Right lobe of liver (tissue), 6 donors: ENCODE measurements around the gene GLIS1. TPM values are rescaled to one million over a fixed set of nuclear protein-coding genes. Genes with fewer than 3 reads are reported as not detected.

ENCODE experiments used
- ATAC-seq, 4 donors: fragments of 200-7000 bp; cut with Tn5 transposase; one replicate each; pipeline ENCODE4 v1.9.1; 2020; ENCODE audit warnings: mild to moderate bottlenecking in 4 of 4, moderate library complexity in 4 of 4
- DNase-seq, 3 donors: peaks; one replicate each; pipeline ENCODE4 v3.0.0-alpha.2; 2020
- H3K27ac ChIP-seq, 3 donors: fragments of 200-600 bp; one replicate each; pipeline ENCODE4 v1.8.0; 2022
- H3K27me3 ChIP-seq, 2 donors: fragments of 200-600 bp; one replicate each; pipeline ENCODE4 v1.8.0; 2022
- H3K36me3 ChIP-seq, 4 donors: fragments of 200-600 bp; sonication (generic) in 1 of 4; one replicate each; pipeline versions ENCODE4 v1.5.1 to v1.8.0; 2017 to 2022; ENCODE audit warnings: control low read depth in 1 of 4
- H3K4me1 ChIP-seq, 4 donors: fragments of 200-600 bp; sonication (generic) in 1 of 4; one replicate each; pipeline versions ENCODE4 v1.5.1 to v1.8.0; 2017 to 2022; ENCODE audit warnings: control low read depth in 1 of 4
- H3K4me3 ChIP-seq, 3 donors: fragments of 200-600 bp; one replicate each; pipeline ENCODE4 v1.8.0; 2022
- H3K9me3 ChIP-seq, 4 donors: fragments of 200-600 bp; sonication (generic) in 1 of 4; one replicate each; pipeline versions ENCODE4 v1.5.1 to v1.8.0; 2017 to 2022; ENCODE audit warnings: control low read depth in 1 of 4
- POLR2A ChIP-seq: fragments of 450-650 bp; IDR thresholded peaks from one replicate; pipeline ENCODE4 v1.6.1; 2017; ENCODE audit warnings: antibody characterized with exemption, mild to moderate bottlenecking
- WGBS: methylation state at CpG from one replicate; pipeline ENCODE4 v1.1.6; 2018; ENCODE audit warnings: low coverage, low lambda C conversion rate; ENCODE audit not compliant: insufficient coverage; ENCODE audit errors: missing lambda C conversion rate; 5-methylcytosine and 5-hydroxymethylcytosine counted together
- intact Hi-C, 2 donors: fragments of 100-400 bp; cut with DNase I; formaldehyde crosslinking; loops; one replicate each; pipeline versions ENCODE4 v1.11.2 to v1.14.1; 2022
- total RNA-seq, 6 experiments: library from RNA; depleted of rRNA in 2 of 6; stranded (reverse); fragments of >200 nt in 2 of 6; fragmentation: NEBNext Ultra II Directional in 3 of 6; extraction: Animal tissue kit (Norgen Biotek cat#: 25700) in 3 of 6; gene quantifications; one replicate each; pipeline versions ENCODE4 v1.1.0 to v1.2.4, GENCODE V29; 2016 to 2023
- TF ChIP-seq, protein P1 (sequence below), 4 donors: fragments of 200-600 bp in 3 of 4; fragments of 450-650 bp in 1 of 4; IDR thresholded peaks; one replicate each; pipeline versions ENCODE4 v1.5.1 to v1.8.0; 2016 to 2022; ENCODE audit warnings: antibody characterized with exemption in 4 of 4, mild to moderate bottlenecking in 2 of 4
- donor health status: DM: no; HTN: yes; CAD: no.
- donor health status: DM: no; HTN: no; CAD: no.
- donor health status: DM: no; HTN: no; CAD: no.
- donor health status: DM: no; HTN: yes; CAD: no.
- donor health status: DM: no; HTN: yes; CAD: no.

The GLIS1 gene
- total RNA-seq, 6 experiments from 2014 or later: not detected

DNA sequence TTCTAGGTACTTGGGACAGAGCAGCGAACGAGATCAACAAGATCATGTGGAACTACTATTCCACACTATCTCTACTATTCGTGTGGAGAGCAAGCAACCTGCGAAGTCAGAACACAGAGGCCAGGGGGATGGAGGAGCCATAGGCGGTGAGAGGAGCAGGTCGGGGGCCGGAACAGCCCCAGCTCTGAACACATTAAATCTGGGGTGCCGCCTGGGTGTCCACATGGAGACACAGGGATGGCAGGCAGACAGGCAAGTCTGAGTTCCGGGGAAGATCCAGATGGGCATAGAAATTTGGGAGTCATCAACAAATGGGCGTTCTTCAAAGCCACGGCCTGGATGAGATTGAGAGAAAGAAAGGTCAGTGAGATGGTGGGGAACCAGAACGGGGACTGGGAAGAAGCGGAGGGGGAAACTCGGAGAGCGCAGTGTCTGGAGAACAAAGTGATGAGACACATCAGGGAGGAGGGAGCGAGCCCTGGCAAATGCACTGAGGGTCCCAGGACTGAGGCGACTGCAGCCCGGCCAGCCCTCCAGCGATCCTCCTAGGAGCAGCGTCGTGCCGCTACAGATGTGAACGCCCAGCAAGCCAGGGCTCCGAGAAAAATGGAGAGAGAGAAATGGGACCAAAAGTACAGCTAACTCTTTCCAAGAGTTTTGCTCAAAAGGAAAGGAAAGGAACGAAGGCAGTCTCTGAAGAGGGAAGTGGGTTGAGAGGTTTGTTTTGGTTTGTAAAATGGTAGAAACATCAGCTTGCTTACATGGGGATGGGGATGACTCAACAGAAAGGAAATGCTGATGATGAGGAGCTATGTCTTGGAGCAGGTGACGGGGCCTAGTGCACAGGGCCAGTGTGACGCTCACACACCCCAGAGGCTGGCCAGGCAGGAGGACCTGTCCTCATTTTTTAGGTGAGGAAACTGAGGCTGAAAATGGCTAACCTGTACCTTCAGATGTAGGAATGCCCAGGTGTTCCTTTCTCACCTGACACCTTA, 84.5 kb downstream of the GLIS1 start:
- H3K36me3 ChIP-seq: no peaks in the 10 kb centered on the region
- H3K4me3 ChIP-seq: no peak overlapping the region
- H3K4me1 ChIP-seq: no peaks in the 10 kb centered on the region
- no peak overlapping the region for H3K27ac ChIP-seq
- intact Hi-C loops: no loop called here
- no peaks in the 10 kb centered on the region for H3K27me3 ChIP-seq
- no peak for ATAC-seq
- WGBS: 45% methylated on average over 15 of the region's 27 CpGs
- DNase-seq: peak in 1 of 3 donors; percentile 32
- no peak for TF ChIP-seq POLR2A
- TF ChIP-seq, protein P1, sequence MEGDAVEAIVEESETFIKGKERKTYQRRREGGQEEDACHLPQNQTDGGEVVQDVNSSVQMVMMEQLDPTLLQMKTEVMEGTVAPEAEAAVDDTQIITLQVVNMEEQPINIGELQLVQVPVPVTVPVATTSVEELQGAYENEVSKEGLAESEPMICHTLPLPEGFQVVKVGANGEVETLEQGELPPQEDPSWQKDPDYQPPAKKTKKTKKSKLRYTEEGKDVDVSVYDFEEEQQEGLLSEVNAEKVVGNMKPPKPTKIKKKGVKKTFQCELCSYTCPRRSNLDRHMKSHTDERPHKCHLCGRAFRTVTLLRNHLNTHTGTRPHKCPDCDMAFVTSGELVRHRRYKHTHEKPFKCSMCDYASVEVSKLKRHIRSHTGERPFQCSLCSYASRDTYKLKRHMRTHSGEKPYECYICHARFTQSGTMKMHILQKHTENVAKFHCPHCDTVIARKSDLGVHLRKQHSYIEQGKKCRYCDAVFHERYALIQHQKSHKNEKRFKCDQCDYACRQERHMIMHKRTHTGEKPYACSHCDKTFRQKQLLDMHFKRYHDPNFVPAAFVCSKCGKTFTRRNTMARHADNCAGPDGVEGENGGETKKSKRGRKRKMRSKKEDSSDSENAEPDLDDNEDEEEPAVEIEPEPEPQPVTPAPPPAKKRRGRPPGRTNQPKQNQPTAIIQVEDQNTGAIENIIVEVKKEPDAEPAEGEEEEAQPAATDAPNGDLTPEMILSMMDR (IDR thresholded peaks at IDR 0.05): no peak
- no peaks in the 10 kb centered on the region for H3K9me3 ChIP-seq

DNA sequence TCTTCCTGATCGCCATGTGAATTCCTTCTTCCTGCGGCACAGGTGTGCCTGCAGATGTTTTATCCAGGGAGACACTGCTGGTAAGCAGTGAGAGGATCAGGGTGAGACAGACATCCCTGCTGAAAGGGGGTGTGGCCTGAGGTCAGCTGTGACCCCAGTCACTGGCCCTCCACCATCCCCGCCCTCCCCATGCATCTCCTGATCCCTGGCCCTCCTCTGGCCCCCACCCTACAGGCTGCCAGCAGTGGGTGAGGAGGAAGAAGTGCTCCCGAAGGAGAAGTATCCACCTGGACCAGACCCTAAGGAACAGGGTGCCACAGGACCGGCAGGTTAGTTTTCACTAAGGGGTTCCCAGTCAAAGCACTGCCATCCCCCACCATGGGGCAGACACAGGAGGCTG, 85.3 kb downstream of the GLIS1 start:
- no peak overlapping the region for H3K4me3 ChIP-seq
- TF ChIP-seq, protein P1 (IDR thresholded peaks at IDR 0.05): no peak
- no peak for TF ChIP-seq POLR2A
- no peaks in the 10 kb centered on the region for H3K4me1 ChIP-seq
- peak in 1 of 3 donors; percentile 13 for DNase-seq
- no peak overlapping the region for H3K27ac ChIP-seq
- 61% methylated on average over 3 of the region's 5 CpGs for WGBS
- H3K27me3 ChIP-seq: no peaks in the 10 kb centered on the region
- no peaks in the 10 kb centered on the region for H3K36me3 ChIP-seq
- intact Hi-C loops: no loop called here
- ATAC-seq: peak in 1 of 4 donors; percentile 11
- H3K9me3 ChIP-seq: no peaks in the 10 kb centered on the region

DNA sequence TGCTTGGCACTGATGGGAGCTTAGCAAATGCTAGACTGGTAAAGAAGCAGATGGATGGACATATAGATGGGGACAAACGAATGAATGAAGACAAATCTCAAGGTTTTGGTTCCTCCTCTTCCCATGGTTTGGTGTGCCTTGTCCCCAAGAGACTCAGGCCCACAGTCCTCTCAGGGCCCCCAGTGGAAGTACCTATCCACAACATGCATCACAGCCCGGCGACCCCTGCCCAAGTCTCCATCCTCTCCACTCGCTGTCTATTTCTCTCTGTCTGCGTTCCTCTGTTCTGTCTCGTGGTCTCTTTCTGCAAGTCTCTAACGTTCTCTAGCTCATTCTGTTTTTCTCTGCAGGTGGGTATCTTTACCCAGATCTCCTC, 85.8 kb downstream of the GLIS1 start:
- DNase-seq: peak in 1 of 3 donors; percentile 20
- intact Hi-C loops: no loop called here
- TF ChIP-seq POLR2A: no peak
- TF ChIP-seq, protein P1 (IDR thresholded peaks at IDR 0.05): no peak
- H3K36me3 ChIP-seq: no peaks in the 10 kb centered on the region
- H3K27me3 ChIP-seq: no peaks in the 10 kb centered on the region
- no peak for ATAC-seq
- no peaks in the 10 kb centered on the region for H3K9me3 ChIP-seq
- no peak overlapping the region for H3K4me3 ChIP-seq
- H3K4me1 ChIP-seq: no peaks in the 10 kb centered on the region
- H3K27ac ChIP-seq: no peak overlapping the region
- WGBS: 74% methylated on average over 7 of the region's 7 CpGs

DNA sequence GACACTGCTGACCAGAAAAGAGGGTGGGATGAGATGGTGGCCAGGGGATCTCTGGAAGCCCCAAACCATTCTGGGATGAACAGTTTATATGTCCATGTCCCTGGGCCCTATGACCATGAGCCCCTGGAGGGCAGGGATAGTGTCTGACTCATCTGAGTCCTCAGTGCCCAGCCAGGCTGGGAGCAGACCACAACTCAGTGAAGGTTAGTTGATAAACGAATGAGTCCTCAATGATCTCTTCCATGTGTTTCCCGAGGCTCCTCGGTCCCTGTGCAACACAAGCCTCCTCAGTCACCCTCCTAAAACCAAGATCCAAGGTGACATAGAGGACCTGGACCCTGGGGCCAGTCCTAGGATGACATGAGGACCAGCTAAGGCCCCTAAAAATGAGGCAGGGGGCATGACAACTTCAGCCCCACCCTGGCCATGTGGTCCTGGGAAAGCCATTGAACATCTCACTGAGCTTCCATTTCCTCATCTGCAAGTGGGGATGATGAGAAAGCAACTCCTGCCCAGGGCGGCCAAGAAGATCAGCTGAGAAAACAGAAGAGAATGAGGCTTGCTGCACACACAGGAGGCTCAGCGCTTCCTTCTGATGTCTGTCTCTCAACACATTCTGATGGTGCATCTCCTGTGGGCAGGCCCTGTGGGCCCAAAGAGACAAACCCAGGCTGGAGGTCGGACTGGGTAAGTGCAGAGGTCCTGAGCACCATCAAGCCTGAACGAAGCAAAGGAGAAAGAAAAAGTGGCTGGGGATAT, 86.3 kb downstream of the GLIS1 start:
- no peaks in the 10 kb centered on the region for H3K4me1 ChIP-seq
- H3K9me3 ChIP-seq: no peaks in the 10 kb centered on the region
- TF ChIP-seq, protein P1 (IDR thresholded peaks at IDR 0.05): no peak
- H3K4me3 ChIP-seq: no peak overlapping the region
- 62% methylated on average over 6 of the region's 7 CpGs for WGBS
- H3K27ac ChIP-seq: no peak overlapping the region
- no peaks in the 10 kb centered on the region for H3K27me3 ChIP-seq
- no peak for ATAC-seq
- DNase-seq: peak in 1 of 3 donors; percentile 25
- intact Hi-C loops: no loop called here
- H3K36me3 ChIP-seq: no peaks in the 10 kb centered on the region
